Measurements from ENCODE around the gene TSPAN32. TPM values are rescaled to one million over a fixed set of nuclear protein-coding genes. Genes with fewer than 3 reads are reported as not detected.

The TSPAN32 gene
- total RNA-seq, 2 experiments from 2014 or later, result 0.69 to 2.0 TPM

DNA sequence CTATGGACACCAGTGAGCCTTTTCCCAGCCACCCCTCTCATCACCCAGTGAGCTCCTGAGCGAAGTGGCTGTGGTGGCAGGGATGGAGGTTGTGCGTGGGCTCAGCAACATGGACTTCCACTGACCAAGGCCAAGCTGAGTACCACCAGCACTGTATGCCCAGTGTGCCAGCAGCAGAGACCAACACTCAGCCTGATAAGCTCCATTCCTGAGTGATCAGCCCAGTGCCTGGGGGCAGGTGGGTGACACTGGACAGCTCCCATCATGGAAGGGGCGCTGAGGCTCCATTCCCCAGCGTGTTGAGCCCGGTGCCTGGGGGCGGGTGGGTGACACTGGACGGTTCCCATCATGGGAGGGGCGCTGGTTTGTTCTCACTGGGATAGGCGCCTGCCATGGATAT, 57.7 kb downstream of the TSPAN32 start:
- Histone ChIP-seq H3K4me1 (ENCODE audit: insufficient read depth, low read length, poor library complexity, severe bottlenecking) (no peaks in the 10 kb centered on the region), H3K4me2 (ENCODE audit: low read length) (no peak overlapping the region), H3K9me3 (ENCODE audit: low read length) (no peaks in the 10 kb centered on the region), H3K4me3 (ENCODE audit: low read depth, low read length, poor library complexity, severe bottlenecking) (no peak overlapping the region), H4K20me1 (ENCODE audit: insufficient read depth, low read length) (no peaks in the 10 kb centered on the region), H3K9me2 (ENCODE audit: insufficient read depth, low read length) (no peaks in the 10 kb centered on the region), H3K27ac (ENCODE audit: low read depth, low read length, poor library complexity, severe bottlenecking) (no peak overlapping the region), H3K36me3 (ENCODE audit: insufficient read depth, low read length) (no peaks in the 10 kb centered on the region), H2AFZ (ENCODE audit: low read length) (no peak overlapping the region), H3K79me2 (ENCODE audit: insufficient read depth, low read depth, low read length) (no peaks in the 10 kb centered on the region)
- no peak for DNase-seq (ENCODE audit: low spot score)
- CTCF ChIA-PET (ENCODE audit: unreplicated experiment), result interaction anchor here (0.6 kb wide), 1 partner anchor 13 kb away, joined by 3 read pairs; no protein-coding TSS in a partner anchor
- POLR2A ChIA-PET, result no interaction called here
- no peak for TF ChIP-seq EZH2phosphoT487 (IDR thresholded peaks at IDR 0.05; ENCODE audit: borderline replicate concordance, low read depth, low read length)
- TF ChIP-seq, protein P1, sequence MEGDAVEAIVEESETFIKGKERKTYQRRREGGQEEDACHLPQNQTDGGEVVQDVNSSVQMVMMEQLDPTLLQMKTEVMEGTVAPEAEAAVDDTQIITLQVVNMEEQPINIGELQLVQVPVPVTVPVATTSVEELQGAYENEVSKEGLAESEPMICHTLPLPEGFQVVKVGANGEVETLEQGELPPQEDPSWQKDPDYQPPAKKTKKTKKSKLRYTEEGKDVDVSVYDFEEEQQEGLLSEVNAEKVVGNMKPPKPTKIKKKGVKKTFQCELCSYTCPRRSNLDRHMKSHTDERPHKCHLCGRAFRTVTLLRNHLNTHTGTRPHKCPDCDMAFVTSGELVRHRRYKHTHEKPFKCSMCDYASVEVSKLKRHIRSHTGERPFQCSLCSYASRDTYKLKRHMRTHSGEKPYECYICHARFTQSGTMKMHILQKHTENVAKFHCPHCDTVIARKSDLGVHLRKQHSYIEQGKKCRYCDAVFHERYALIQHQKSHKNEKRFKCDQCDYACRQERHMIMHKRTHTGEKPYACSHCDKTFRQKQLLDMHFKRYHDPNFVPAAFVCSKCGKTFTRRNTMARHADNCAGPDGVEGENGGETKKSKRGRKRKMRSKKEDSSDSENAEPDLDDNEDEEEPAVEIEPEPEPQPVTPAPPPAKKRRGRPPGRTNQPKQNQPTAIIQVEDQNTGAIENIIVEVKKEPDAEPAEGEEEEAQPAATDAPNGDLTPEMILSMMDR (conservative IDR thresholded peaks at IDR 0.05; ENCODE audit: low read length), result no peak
- intact Hi-C loops (cut with micrococcal nuclease; ENCODE audit: unreplicated experiment), result loop anchor here (10.0 kb wide), 1 partner anchor 75 kb away; no protein-coding TSS in a partner anchor
- no TSS peak for BruUV-seq (replicated peaks)

DNA sequence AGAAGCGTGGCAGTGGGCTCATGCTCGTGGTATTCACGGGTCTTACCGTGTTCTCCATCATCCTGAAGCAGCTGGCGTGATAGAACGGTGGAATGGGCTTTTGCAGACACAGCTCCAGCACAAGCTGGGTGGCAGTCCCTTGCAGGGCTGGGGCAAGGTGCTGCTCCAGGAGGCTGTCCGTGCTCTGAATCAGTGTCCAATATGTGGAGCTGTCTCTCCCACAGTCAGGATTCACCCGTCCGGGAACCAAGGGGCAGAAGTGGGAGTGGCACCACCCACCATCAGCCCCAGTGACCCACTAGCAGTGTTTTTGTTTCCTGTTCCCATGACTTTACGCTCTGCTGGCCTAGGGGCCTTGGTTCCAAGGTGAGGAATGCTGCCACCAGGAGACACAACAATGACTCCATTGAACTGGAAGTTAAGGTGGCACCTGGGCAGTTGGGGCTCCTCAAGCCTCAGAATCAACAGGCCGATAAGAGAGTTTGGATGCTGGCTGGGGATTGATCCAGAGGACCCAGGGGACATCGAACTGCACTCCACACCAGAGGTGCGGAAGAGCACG, 58.3 kb downstream of the TSPAN32 start:
- H3K79me2 ChIP-seq (ENCODE audit: insufficient read depth, low read depth, low read length), result no peaks in the 10 kb centered on the region
- no peak for TF ChIP-seq EZH2phosphoT487 (IDR thresholded peaks at IDR 0.05; ENCODE audit: borderline replicate concordance, low read depth, low read length)
- TF ChIP-seq, protein P1 (conservative IDR thresholded peaks at IDR 0.05; ENCODE audit: low read length), result no peak
- no peak overlapping the region for H2AFZ ChIP-seq (ENCODE audit: low read length)
- no peak for DNase-seq (ENCODE audit: low spot score)
- H3K4me2 ChIP-seq (ENCODE audit: low read length), result no peak overlapping the region
- intact Hi-C loops (cut with micrococcal nuclease; ENCODE audit: unreplicated experiment), result no loop called here
- H3K4me1 ChIP-seq (ENCODE audit: insufficient read depth, low read length, poor library complexity, severe bottlenecking), result no peaks in the 10 kb centered on the region
- no peaks in the 10 kb centered on the region for H4K20me1 ChIP-seq (ENCODE audit: insufficient read depth, low read length)
- BruUV-seq (replicated peaks), result no TSS peak
- H3K9me3 ChIP-seq (ENCODE audit: low read length), result no peaks in the 10 kb centered on the region
- no peaks in the 10 kb centered on the region for H3K36me3 ChIP-seq (ENCODE audit: insufficient read depth, low read length)
- H3K27ac ChIP-seq (ENCODE audit: low read depth, low read length, poor library complexity, severe bottlenecking), result no peak overlapping the region
- POLR2A ChIA-PET, result no interaction called here
- no peaks in the 10 kb centered on the region for H3K9me2 ChIP-seq (ENCODE audit: insufficient read depth, low read length)
- CTCF ChIA-PET (ENCODE audit: unreplicated experiment), result no interaction called here
- no peak overlapping the region for H3K4me3 ChIP-seq (ENCODE audit: low read depth, low read length, poor library complexity, severe bottlenecking)

DNA sequence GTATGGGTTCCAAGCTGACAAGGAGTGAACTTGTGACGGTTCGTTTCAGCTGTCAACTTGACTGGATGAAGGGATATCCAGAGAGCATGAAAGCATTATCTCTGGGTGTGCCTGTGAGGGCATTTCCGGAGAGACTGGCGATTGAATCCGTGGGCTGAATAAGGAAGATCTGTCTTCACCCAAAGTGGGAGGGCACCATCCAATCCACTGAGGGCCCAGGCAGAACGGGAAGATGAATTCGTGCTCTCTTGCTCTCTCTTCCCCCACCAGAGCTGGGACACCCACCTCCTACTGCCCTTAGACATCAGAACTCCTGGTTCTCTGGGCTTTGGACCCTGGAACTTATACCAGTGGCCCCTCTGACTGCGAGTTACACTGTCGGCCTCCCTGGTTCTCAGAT, 59.8 kb downstream of the TSPAN32 start:
- H3K27ac ChIP-seq (ENCODE audit: low read depth, low read length, poor library complexity, severe bottlenecking), result no peak overlapping the region
- ChIA-PET POLR2A (no interaction called here), CTCF (ENCODE audit: unreplicated experiment) (no interaction called here)
- DNase-seq (ENCODE audit: low spot score), result no peak
- intact Hi-C loops (cut with micrococcal nuclease; ENCODE audit: unreplicated experiment), result no loop called here
- H2AFZ ChIP-seq (ENCODE audit: low read length), result no peak overlapping the region
- no peak overlapping the region for H3K4me3 ChIP-seq (ENCODE audit: low read depth, low read length, poor library complexity, severe bottlenecking)
- H3K9me2 ChIP-seq (ENCODE audit: insufficient read depth, low read length), result no peaks in the 10 kb centered on the region
- H3K4me2 ChIP-seq (ENCODE audit: low read length), result no peak overlapping the region
- H3K9me3 ChIP-seq (ENCODE audit: low read length), result no peaks in the 10 kb centered on the region
- H3K36me3 ChIP-seq (ENCODE audit: insufficient read depth, low read length), result no peaks in the 10 kb centered on the region
- H3K79me2 ChIP-seq (ENCODE audit: insufficient read depth, low read depth, low read length), result no peaks in the 10 kb centered on the region
- H3K4me1 ChIP-seq (ENCODE audit: insufficient read depth, low read length, poor library complexity, severe bottlenecking), result no peaks in the 10 kb centered on the region
- BruUV-seq (replicated peaks), result no TSS peak
- no peaks in the 10 kb centered on the region for H4K20me1 ChIP-seq (ENCODE audit: insufficient read depth, low read length)
- TF ChIP-seq, protein P1 (conservative IDR thresholded peaks at IDR 0.05; ENCODE audit: low read length), result no peak
- no peak for TF ChIP-seq EZH2phosphoT487 (IDR thresholded peaks at IDR 0.05; ENCODE audit: borderline replicate concordance, low read depth, low read length)
